K562 (cell line): ENCODE results near the gene ANO9. TPM values are rescaled to one million over a fixed set of nuclear protein-coding genes. Genes with fewer than 3 reads are reported as not detected.

ENCODE experiments used
- GTF2F1 ChIP-seq: IDR thresholded peaks from 2 replicates; pipeline ENCODE4 v1.6.1; 2011; ENCODE audit warnings: low read depth, low read length, improper control_type of control experiment
- PCBP2 ChIP-seq: fragments of 200-400 bp; formaldehyde crosslinking; IDR thresholded peaks from 2 replicates; pipeline ENCODE4 v1.6.1; 2018; ENCODE audit warnings: low read length, low read depth, mild to moderate bottlenecking, moderate library complexity; ENCODE audit not compliant: poor library complexity, severe bottlenecking
- SREBF2 ChIP-seq: sonication (generic); formaldehyde crosslinking; IDR thresholded peaks from 2 replicates; pipeline ENCODE4 v1.4.0; 2020; ENCODE audit warnings: mild to moderate bottlenecking, missing genetic modification reagents
- ZNF143 ChIP-seq: sonication (generic); formaldehyde crosslinking; IDR thresholded peaks from 2 replicates; pipeline ENCODE4 v1.9.0; 2022; ENCODE audit warnings: mild to moderate bottlenecking, missing genetic modification reagents
- ZNF445 ChIP-seq: fragments of 250-450 bp; sonication (Bioruptor Pico); IDR thresholded peaks from 2 replicates; pipeline ENCODE4 v1.4.0; 2020; ENCODE audit warnings: low read depth, mild to moderate bottlenecking, moderate library complexity
- polyA plus RNA-seq, 8 experiments: library from polyadenylated mRNA; depleted of rRNA in 4 of 8; stranded (reverse) in 5 of 8; unstranded in 3 of 8; fragments of >200 nt; fragmentation: Nextera tagmentation in 2 of 8; fragmentation: Illumina TruSeq in 1 of 8; extraction: Ambion mirVana in 2 of 8; extraction: Trizol in 1 of 8; gene quantifications; 2 replicates each; pipeline versions ENCODE4 v1.2.1 to v1.2.3, GENCODE V29; 2011 to 2014; ENCODE audit warnings: inconsistent platforms in 1 of 8, missing spikeins in 1 of 8
- total RNA-seq, 7 experiments: library from RNA; depleted of rRNA in 6 of 7; stranded (reverse); fragments of >200 nt in 6 of 7; fragmentation: Illumina TruSeq in 2 of 7; extraction: Trizol in 2 of 7; gene quantifications; 2 replicates each; pipeline versions ENCODE4 v1.2.1 to v1.2.3, GENCODE V29; 2011 to 2021; ENCODE audit warnings: low replicate concordance in 1 of 7
- TF ChIP-seq, protein P1 (sequence below): fragments of 150-350 bp; IDR thresholded peaks from 2 replicates; pipeline ENCODE4 v1.6.1; 2014; ENCODE audit warnings: low read depth, mild to moderate bottlenecking, low read length, borderline replicate concordance

Gene ANO9
- total and polyA plus RNA-seq, 9 of the 15 experiments (the other 6 are each of a cell fraction or from before 2014, with no cell fraction given), result 0.20 to 14.5 (median 4.5) TPM

DNA sequence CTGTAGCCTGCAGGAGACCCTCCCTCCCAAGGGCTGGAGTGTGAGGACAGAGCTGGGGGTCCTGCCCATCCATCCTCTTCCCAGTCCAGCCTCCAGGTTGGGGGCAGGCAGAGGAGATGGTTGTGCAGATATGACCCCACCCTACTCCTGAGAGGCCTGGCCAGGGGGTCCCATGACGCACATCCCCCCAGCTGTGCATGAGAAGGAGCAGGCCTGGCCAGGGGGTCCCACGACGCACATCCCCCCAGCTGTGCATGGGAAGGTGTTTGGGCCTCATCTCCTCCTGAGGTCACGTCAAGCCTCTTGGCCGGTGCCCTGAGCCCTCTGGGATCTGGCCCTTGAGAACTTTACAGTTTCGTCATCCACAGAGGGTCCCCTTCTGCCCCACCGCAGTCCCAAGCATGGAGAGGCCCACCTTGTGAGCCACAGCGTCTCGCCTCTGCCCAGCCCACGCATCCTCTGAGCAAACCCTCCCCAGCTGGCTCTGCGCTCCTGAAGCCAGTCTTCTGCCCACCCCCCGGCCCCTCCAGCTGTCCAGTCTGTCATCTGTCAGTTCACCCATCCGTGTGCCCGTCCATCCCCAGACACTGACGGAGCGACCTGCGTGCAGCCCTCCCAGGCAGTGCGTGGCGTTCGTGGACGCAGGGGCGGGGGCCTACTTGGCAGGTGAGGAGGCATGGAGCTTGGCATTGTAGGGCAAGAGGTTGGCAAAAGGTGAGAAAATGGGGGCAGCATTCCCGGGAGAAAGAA, 2.3 kb downstream of the ANO9 start (continued):
- TF ChIP-seq, protein P1, sequence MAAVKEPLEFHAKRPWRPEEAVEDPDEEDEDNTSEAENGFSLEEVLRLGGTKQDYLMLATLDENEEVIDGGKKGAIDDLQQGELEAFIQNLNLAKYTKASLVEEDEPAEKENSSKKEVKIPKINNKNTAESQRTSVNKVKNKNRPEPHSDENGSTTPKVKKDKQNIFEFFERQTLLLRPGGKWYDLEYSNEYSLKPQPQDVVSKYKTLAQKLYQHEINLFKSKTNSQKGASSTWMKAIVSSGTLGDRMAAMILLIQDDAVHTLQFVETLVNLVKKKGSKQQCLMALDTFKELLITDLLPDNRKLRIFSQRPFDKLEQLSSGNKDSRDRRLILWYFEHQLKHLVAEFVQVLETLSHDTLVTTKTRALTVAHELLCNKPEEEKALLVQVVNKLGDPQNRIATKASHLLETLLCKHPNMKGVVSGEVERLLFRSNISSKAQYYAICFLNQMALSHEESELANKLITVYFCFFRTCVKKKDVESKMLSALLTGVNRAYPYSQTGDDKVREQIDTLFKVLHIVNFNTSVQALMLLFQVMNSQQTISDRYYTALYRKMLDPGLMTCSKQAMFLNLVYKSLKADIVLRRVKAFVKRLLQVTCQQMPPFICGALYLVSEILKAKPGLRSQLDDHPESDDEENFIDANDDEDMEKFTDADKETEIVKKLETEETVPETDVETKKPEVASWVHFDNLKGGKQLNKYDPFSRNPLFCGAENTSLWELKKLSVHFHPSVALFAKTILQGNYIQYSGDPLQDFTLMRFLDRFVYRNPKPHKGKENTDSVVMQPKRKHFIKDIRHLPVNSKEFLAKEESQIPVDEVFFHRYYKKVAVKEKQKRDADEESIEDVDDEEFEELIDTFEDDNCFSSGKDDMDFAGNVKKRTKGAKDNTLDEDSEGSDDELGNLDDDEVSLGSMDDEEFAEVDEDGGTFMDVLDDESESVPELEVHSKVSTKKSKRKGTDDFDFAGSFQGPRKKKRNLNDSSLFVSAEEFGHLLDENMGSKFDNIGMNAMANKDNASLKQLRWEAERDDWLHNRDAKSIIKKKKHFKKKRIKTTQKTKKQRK, result no peak
- TF ChIP-seq GTF2F1 (no peak), SREBF2 (CRISPR knock-in tag) (no peak), ZNF445 (CRISPR knock-in tag) (no peak), ZNF143 (CRISPR knock-in tag) (no peak), PCBP2 (no peak)
- TF ChIP-seq, all 486 proteins: peak for 0
